IPS DF 4.7 (cell line): ENCODE results near the gene ZNF629.
"Not testable (repeated sequence)": the region's sequence is repeated elsewhere in the genome, so short reads cannot be mapped to it uniquely, and the experiment has no call there.

Source experiments
- DNase-seq: peaks from one replicate; pipeline ENCODE4 v3.0.0-alpha.2; 2013; ENCODE audit warnings: low spot score; ENCODE audit errors: extremely low read depth

ZNF629 gene

DNA sequence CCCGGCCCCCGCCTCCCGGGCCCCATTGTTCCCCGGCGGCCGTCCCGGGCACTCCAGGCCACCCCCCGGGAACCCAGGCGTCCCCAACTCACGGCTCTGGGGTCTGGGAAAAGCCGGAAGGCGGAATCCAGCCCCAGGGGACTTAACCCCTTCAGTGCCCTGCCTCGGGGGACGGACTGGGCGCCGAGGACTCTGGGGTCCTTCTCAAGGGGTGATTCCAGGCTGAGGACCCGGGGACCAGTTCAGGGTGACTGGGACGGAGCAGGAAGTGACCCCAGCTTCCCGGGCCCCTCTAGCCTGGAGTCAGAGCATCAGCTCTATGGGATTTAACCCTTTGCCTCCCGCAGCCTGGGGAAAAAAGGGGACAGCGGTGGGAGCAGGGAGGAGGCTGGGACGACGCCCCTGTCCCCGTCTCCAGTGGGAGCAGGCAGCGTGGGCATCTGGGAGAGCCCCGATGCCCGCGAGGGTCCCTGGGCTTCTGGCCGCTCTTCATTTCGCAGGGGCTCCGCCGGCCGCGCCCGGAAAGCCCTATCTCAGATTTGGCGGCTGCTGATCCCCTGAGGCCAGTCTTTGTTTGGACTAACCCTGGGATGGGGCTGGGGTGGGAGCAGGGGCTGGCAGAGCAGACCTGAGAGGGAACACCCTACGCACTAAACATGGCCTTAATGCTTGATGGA is at the start of gene ZNF629:
Gene ZNF629 (minus strand): TSS at position 270 of the 677 bp plus-strand sequence. CDS start 2,723 bp downstream, outside the sequence.
- DNase-seq: no peak

GRCh38 chr16:30834130-30834740 is 47.2 kb upstream of the ZNF629 start:
- no peak for DNase-seq

- DNase-seq: no peak
Observed at GRCh38 chr16:30830072-30830417, 43.0 kb upstream of the ZNF629 start.

GRCh38 chr16:30829130-30830071 is 42.4 kb upstream of the ZNF629 start:
- DNase-seq: no peak

DNA sequence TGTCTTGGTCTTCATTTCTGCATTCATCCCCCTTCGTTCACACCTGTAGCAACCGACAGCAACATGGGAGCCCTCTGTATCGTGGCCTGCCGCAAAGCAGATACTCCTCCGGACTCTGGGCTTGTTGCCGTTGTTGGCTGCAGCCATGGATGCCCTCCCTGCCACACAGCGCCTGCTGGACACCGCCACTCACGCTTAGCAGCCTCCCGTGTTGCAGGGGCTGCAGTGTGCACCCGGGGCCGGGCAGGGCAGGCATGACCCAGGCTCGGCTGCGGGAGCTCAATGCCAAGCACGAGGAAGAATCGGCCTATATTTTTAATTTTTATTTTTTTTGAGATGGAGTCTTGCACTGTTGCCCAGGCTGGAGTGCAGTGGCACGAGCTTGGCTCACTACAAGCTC is 34.9 kb upstream of the ZNF629 start:
- no peak for DNase-seq

GRCh38 chr16:30821441-30821840 is 34.4 kb upstream of the ZNF629 start:
- not testable (repeated sequence) for DNase-seq

GRCh38 chr16:30820952-30821421 is 34.0 kb upstream of the ZNF629 start:
- DNase-seq: no peak

- DNase-seq: no peak
Observed at GRCh38 chr16:30816769-30817168, 29.8 kb upstream of the ZNF629 start.

GRCh38 chr16:30813821-30814189 is 26.8 kb upstream of the ZNF629 start:
- no peak for DNase-seq

DNA sequence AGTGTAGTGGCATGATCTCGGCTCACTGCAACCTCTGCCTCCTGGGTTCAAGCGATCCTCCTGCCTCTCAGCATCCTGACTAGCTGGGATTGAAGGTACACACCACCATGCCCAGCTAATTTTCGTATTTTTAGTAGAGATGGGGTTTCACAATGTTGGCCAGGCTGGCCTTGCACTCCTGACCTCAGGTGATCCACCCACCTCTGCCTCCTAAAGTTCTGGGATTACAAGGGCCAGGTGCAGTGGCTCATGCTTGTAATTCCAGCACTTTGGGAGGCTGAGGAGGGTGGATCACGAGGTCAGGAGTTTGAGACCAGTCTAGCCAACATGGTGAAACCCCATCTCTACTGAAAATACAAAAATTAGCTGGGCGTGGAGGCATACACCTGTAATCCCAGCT is 22.7 kb upstream of the ZNF629 start:
- DNase-seq: not testable (repeated sequence)

DNA sequence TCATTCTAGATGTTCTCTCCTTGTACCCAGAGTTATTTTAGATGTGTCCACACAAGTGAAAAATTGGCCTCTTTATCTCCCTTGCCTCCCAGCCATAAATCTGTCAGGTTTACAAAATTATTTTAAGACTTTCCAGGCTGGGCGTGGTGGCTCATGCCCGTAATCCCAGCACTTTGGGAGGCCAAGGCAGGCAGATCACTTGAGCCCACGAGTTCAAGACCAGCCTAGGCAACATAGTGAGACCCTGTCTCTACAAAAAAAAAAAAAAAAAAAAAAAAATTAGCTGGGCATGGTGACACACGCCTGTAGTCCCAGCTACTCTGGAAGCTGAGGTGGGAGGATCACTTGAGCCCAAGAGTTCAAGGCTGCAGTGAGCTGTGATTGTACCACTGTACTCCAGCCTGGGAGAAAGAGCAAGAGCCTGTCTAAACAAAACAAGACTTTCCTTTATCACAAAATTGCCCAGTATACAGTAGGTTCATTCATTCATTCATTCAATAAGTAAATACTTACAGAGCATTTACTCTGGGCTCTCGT is 22.0 kb upstream of the ZNF629 start:
- DNase-seq: not testable (repeated sequence)

- DNase-seq: no peak
Observed at GRCh38 chr16:30808146-30808545, 21.1 kb upstream of the ZNF629 start.

- no peak for DNase-seq
Observed at GRCh38 chr16:30805370-30806169, 18.6 kb upstream of the ZNF629 start.

- DNase-seq: no peak
Observed at GRCh38 chr16:30805056-30805369, 18.0 kb upstream of the ZNF629 start.

DNA sequence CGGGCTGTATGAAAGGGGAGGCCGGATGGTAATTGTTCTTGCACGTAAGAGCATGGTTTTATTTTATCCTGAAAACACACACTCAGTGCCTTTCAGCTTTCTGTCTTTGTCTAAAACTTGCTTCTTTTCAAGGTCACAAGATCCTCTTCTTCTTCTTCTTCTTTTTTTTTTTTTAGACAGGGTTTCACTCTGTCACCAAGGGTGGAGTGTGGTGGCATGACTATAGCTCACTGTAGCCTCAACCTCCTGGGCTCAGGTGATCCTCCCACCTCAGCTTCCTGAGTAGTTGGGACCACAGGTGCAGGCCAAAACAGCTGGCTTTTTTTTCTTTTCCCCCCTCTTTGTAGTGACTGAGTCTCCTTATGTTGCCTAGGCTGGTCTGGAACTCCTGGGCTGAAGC is 15.9 kb upstream of the ZNF629 start:
- no peak for DNase-seq

- DNase-seq: no peak
Observed at GRCh38 chr16:30797670-30798309, 10.8 kb upstream of the ZNF629 start.

- no peak for DNase-seq
Observed at GRCh38 chr16:30794634-30795033, 7.6 kb upstream of the ZNF629 start.

GRCh38 chr16:30793508-30794069 is 6.6 kb upstream of the ZNF629 start:
- DNase-seq: no peak

DNA sequence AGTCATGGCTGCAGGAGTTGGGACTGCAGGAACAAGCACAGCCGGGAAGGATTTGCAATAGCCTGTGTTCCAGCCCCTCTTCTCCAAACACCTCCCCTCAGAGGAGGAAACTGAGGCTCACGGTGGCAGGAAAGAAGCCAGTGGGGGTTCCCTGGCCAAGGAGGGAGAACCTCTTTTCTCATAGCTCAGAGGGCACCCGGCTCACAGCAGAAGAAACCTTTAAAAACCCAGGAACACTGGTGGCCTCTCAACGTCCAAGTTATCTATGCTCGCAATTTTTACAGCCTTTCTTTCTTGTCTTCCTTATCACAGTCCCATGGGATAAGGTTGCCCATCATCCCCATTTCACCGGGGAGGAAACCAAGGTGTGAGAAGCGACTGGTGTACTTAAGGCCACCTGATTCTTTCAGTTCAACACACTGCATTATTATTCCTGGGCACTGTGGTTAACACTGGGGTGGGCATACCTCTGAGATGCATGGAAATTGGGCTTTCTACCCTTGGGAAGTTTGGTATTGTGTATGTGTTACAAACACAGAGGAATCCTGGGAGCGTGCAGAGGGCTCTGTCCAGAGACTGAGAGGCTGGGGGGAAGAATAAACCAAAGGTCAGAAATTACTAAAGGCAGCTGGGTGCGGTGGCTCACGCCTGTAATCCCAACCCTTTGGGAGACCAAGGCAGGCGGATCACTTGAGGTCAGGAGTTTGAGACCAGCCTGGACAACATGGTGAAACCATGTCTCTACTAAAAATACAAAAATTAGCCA is 791 bp upstream of the ZNF629 start:
- DNase-seq: no peak
